ENCODE data around the gene KCNG2. TPM values are rescaled to one million over a fixed set of nuclear protein-coding genes. Genes with fewer than 3 reads are reported as not detected.
A peak's percentile ranks its signal among the peaks of the same experiment; 100 is the strongest.

Gene KCNG2
- total RNA-seq, 1 donor from 2014 or later, result not detected

- no peak for TF ChIP-seq CTCF (IDR thresholded peaks at IDR 0.05)
- no peaks in the 10 kb centered on the region for H3K4me1 Mint-ChIP-seq (ENCODE audit: low read depth)
- no peak for DNase-seq (ENCODE audit: low spot score)
- no peaks in the 10 kb centered on the region for H3K9me3 Mint-ChIP-seq (ENCODE audit: low read depth)
- H3K27ac Mint-ChIP-seq (ENCODE audit: unreplicated experiment), result no peak overlapping the region
- no peak overlapping the region for H3K4me3 Mint-ChIP-seq (ENCODE audit: unreplicated experiment)
- no peaks in the 10 kb centered on the region for H3K36me3 Mint-ChIP-seq (ENCODE audit: low read depth)
- peaks cover 2% of the 10 kb centered on the region for H3K27me3 Mint-ChIP-seq (ENCODE audit: low read depth)
Measured at GRCh38 chr18:79868168-79868784, 70.5 kb downstream of the KCNG2 start.

- Mint-ChIP-seq H3K4me1 (ENCODE audit: low read depth) (no peaks in the 10 kb centered on the region), H3K4me3 (ENCODE audit: unreplicated experiment) (no peak overlapping the region), H3K36me3 (ENCODE audit: low read depth) (no peaks in the 10 kb centered on the region), H3K27me3 (ENCODE audit: low read depth) (peaks cover 2% of the 10 kb centered on the region), H3K27ac (ENCODE audit: unreplicated experiment) (no peak overlapping the region), H3K9me3 (ENCODE audit: low read depth) (no peaks in the 10 kb centered on the region)
- no peak for TF ChIP-seq CTCF (IDR thresholded peaks at IDR 0.05)
- DNase-seq (ENCODE audit: low spot score), result no peak
Measured at GRCh38 chr18:79868811-79869541, 71.2 kb downstream of the KCNG2 start.

- Mint-ChIP-seq H3K27ac (ENCODE audit: unreplicated experiment) (no peak overlapping the region), H3K36me3 (ENCODE audit: low read depth) (no peaks in the 10 kb centered on the region), H3K4me1 (ENCODE audit: low read depth) (no peaks in the 10 kb centered on the region), H3K4me3 (ENCODE audit: unreplicated experiment) (no peak overlapping the region), H3K9me3 (ENCODE audit: low read depth) (no peaks in the 10 kb centered on the region), H3K27me3 (ENCODE audit: low read depth) (peaks cover 6% of the 10 kb centered on the region)
- TF ChIP-seq CTCF (IDR thresholded peaks at IDR 0.05), result no peak
- no peak for DNase-seq (ENCODE audit: low spot score)
Measured at GRCh38 chr18:79869591-79870300, 72.0 kb downstream of the KCNG2 start.

- Mint-ChIP-seq H3K4me1 (ENCODE audit: low read depth) (no peaks in the 10 kb centered on the region), H3K27ac (ENCODE audit: unreplicated experiment) (no peak overlapping the region), H3K4me3 (ENCODE audit: unreplicated experiment) (no peak overlapping the region), H3K27me3 (ENCODE audit: low read depth) (peaks cover 9% of the 10 kb centered on the region), H3K36me3 (ENCODE audit: low read depth) (no peaks in the 10 kb centered on the region), H3K9me3 (ENCODE audit: low read depth) (no peaks in the 10 kb centered on the region)
- no peak for TF ChIP-seq CTCF (IDR thresholded peaks at IDR 0.05)
- DNase-seq (ENCODE audit: low spot score), result no peak
Measured at GRCh38 chr18:79870301-79871025, 72.7 kb downstream of the KCNG2 start.

- peak; percentile 88 for DNase-seq (ENCODE audit: low spot score)
- H3K27ac Mint-ChIP-seq (ENCODE audit: unreplicated experiment), result no peak overlapping the region
- H3K27me3 Mint-ChIP-seq (ENCODE audit: low read depth), result peaks cover 9% of the 10 kb centered on the region
Measured at GRCh38 chr18:79871026-79871390, 73.3 kb downstream of the KCNG2 start.

More at GRCh38 chr18:79871026-79871390, 73.3 kb downstream of the KCNG2 start:
- H3K4me1 Mint-ChIP-seq (ENCODE audit: low read depth), result no peaks in the 10 kb centered on the region
- H3K36me3 Mint-ChIP-seq (ENCODE audit: low read depth), result no peaks in the 10 kb centered on the region
- TF ChIP-seq CTCF (IDR thresholded peaks at IDR 0.05), result no peak
- no peaks in the 10 kb centered on the region for H3K9me3 Mint-ChIP-seq (ENCODE audit: low read depth)
- no peak overlapping the region for H3K4me3 Mint-ChIP-seq (ENCODE audit: unreplicated experiment)

Measured in chondrocyte (in vitro differentiated cells).